ENCODE measurements around the gene SYNC. TPM values are rescaled to one million over a fixed set of nuclear protein-coding genes. Genes with fewer than 3 reads are reported as not detected.

SYNC gene
- 0.66 TPM for total RNA-seq
- 2.5 TPM for polyA plus RNA-seq
- long read RNA-seq, donor 1 = 0 reads
- long read RNA-seq, donor 2 = 0 reads
- long read RNA-seq, donor 3, partial matches to known transcripts = 34 of 130 reads
- long read RNA-seq, donor 3, other reads (novel, unspliced or antisense) = 96 of 130 reads
- long read RNA-seq, donor 4, partial matches to known transcripts = 5 of 5 reads
- long read RNA-seq, donor 4, other reads (novel, unspliced or antisense) = 0 of 5 reads
- long read RNA-seq, donor 5 = 0 reads
- long read RNA-seq, donor 6 = 0 reads
- long read RNA-seq, donor 7, partial matches to known transcripts = 46 of 46 reads
- long read RNA-seq, donor 7, other reads (novel, unspliced or antisense) = 0 of 46 reads
- long read RNA-seq, donor 8, partial matches to known transcripts = 15 of 39 reads
- long read RNA-seq, donor 8, other reads (novel, unspliced or antisense) = 24 of 39 reads
- long read RNA-seq, donor 9, partial matches to known transcripts = 17 of 108 reads
- long read RNA-seq, donor 9, other reads (novel, unspliced or antisense) = 91 of 108 reads
- long read RNA-seq, donor 10, partial matches to known transcripts = 0 of 1 reads
- long read RNA-seq, donor 10, other reads (novel, unspliced or antisense) = 0 of 1 reads

- 2% methylated on average over 70 of the region's 70 CpGs for WGBS
- Histone ChIP-seq H3K4me1 (ENCODE audit: control insufficient read depth in 2 of 2, insufficient read depth in 2 of 2, low read length in 2 of 2) (peaks cover 0 to 16% of the 10 kb centered on the region in 2 donors), H3K27ac (ENCODE audit: low read depth in 1 of 2, low read length in 1 of 2) (no peak within 1 kb of the TSS), H3K4me3 (ENCODE audit: low read length in 2 of 2) (peak within 1 kb of the TSS; percentile 16 to 31), H3K27me3 (ENCODE audit: control insufficient read depth in 2 of 2, insufficient read depth in 1 of 2, low read length in 1 of 2) (peaks cover 21 to 43% of the 10 kb centered on the region in 2 donors), H3K36me3 (ENCODE audit: control insufficient read depth in 2 of 2, insufficient read depth in 2 of 2, low read length in 1 of 2) (no peaks in the 10 kb centered on the region), H3K9me3 (ENCODE audit: control insufficient read depth in 2 of 2, insufficient read depth in 1 of 2, low read length in 1 of 2) (peaks cover 0 to 3% of the 10 kb centered on the region in 2 donors)
- DNase-seq (ENCODE audit: low read depth in 6 of 9, low spot score in 9 of 9) = no peak
Measured at GRCh38 chr1:32702599-32703478, at the start of gene SYNC. Gene SYNC (minus strand): TSS chr1:32702770. CDS start chr1:32702660, 110 bp downstream.

- H3K36me3 ChIP-seq (ENCODE audit: control insufficient read depth in 2 of 2, insufficient read depth in 2 of 2, low read length in 1 of 2) = no peaks in the 10 kb centered on the region
- peaks cover 3 to 18% of the 10 kb centered on the region in 2 donors for H3K27me3 ChIP-seq (ENCODE audit: control insufficient read depth in 2 of 2, insufficient read depth in 1 of 2, low read length in 1 of 2)
- DNase-seq (ENCODE audit: low read depth in 6 of 9, low spot score in 9 of 9) = no peak
- peaks cover 2 to 12% of the 10 kb centered on the region in 2 donors for H3K4me1 ChIP-seq (ENCODE audit: control insufficient read depth in 2 of 2, insufficient read depth in 2 of 2, low read length in 2 of 2)
- H3K27ac ChIP-seq (ENCODE audit: low read depth in 1 of 2, low read length in 1 of 2) = no peak overlapping the region
- H3K4me3 ChIP-seq (ENCODE audit: low read length in 2 of 2) = no peak overlapping the region
- 78% methylated on average over 3 of the region's 3 CpGs for WGBS
- H3K9me3 ChIP-seq (ENCODE audit: control insufficient read depth in 2 of 2, insufficient read depth in 1 of 2, low read length in 1 of 2) = no peaks in the 10 kb centered on the region
Measured at GRCh38 chr1:32749771-32750170, 47.2 kb upstream of the SYNC start.

- Histone ChIP-seq H3K27me3 (ENCODE audit: control insufficient read depth in 2 of 2, insufficient read depth in 1 of 2, low read length in 1 of 2) (peaks cover 0 to 15% of the 10 kb centered on the region in 2 donors), H3K27ac (ENCODE audit: low read depth in 1 of 2, low read length in 1 of 2) (no peak overlapping the region), H3K4me1 (ENCODE audit: control insufficient read depth in 2 of 2, insufficient read depth in 2 of 2, low read length in 2 of 2) (peaks cover 0 to 8% of the 10 kb centered on the region in 2 donors), H3K9me3 (ENCODE audit: control insufficient read depth in 2 of 2, insufficient read depth in 1 of 2, low read length in 1 of 2) (no peaks in the 10 kb centered on the region), H3K4me3 (ENCODE audit: low read length in 2 of 2) (no peak overlapping the region), H3K36me3 (ENCODE audit: control insufficient read depth in 2 of 2, insufficient read depth in 2 of 2, low read length in 1 of 2) (no peaks in the 10 kb centered on the region)
- DNase-seq (ENCODE audit: low read depth in 6 of 9, low spot score in 9 of 9) = no peak
- WGBS = 93% methylated on average over 4 of the region's 4 CpGs
Measured at GRCh38 chr1:32749332-32749731, 46.8 kb upstream of the SYNC start.

GRCh38 chr1:32748926-32749325 lies 46.4 kb upstream of the SYNC start:
- Histone ChIP-seq H3K27ac (ENCODE audit: low read depth in 1 of 2, low read length in 1 of 2) (no peak overlapping the region), H3K36me3 (ENCODE audit: control insufficient read depth in 2 of 2, insufficient read depth in 2 of 2, low read length in 1 of 2) (no peaks in the 10 kb centered on the region), H3K4me1 (ENCODE audit: control insufficient read depth in 2 of 2, insufficient read depth in 2 of 2, low read length in 2 of 2) (peaks cover 0 to 6% of the 10 kb centered on the region in 2 donors), H3K9me3 (ENCODE audit: control insufficient read depth in 2 of 2, insufficient read depth in 1 of 2, low read length in 1 of 2) (no peaks in the 10 kb centered on the region), H3K27me3 (ENCODE audit: control insufficient read depth in 2 of 2, insufficient read depth in 1 of 2, low read length in 1 of 2) (peaks cover 0 to 13% of the 10 kb centered on the region in 2 donors), H3K4me3 (ENCODE audit: low read length in 2 of 2) (no peak overlapping the region)
- no peak for DNase-seq (ENCODE audit: low read depth in 6 of 9, low spot score in 9 of 9)
- 96% methylated on average over 8 of the region's 8 CpGs for WGBS

GRCh38 chr1:32748348-32748747 lies 45.8 kb upstream of the SYNC start:
- no peak overlapping the region for H3K4me3 ChIP-seq (ENCODE audit: low read length in 2 of 2)
- no peaks in the 10 kb centered on the region for H3K9me3 ChIP-seq (ENCODE audit: control insufficient read depth in 2 of 2, insufficient read depth in 1 of 2, low read length in 1 of 2)
- 98% methylated on average over 4 of the region's 4 CpGs for whole genome bisulfite sequencing
- H3K36me3 ChIP-seq (ENCODE audit: control insufficient read depth in 2 of 2, insufficient read depth in 2 of 2, low read length in 1 of 2) = no peaks in the 10 kb centered on the region
- peaks cover 0 to 3% of the 10 kb centered on the region in 2 donors for H3K4me1 ChIP-seq (ENCODE audit: control insufficient read depth in 2 of 2, insufficient read depth in 2 of 2, low read length in 2 of 2)
- DNase-seq (ENCODE audit: low read depth in 6 of 9, low spot score in 9 of 9) = no peak
- H3K27me3 ChIP-seq (ENCODE audit: control insufficient read depth in 2 of 2, insufficient read depth in 1 of 2, low read length in 1 of 2) = peaks cover 0 to 15% of the 10 kb centered on the region in 2 donors
- no peak overlapping the region for H3K27ac ChIP-seq (ENCODE audit: low read depth in 1 of 2, low read length in 1 of 2)

- no peak overlapping the region for H3K27ac ChIP-seq (ENCODE audit: low read depth in 1 of 2, low read length in 1 of 2)
- 95% methylated on average over 9 of the region's 9 CpGs for WGBS
- H3K9me3 ChIP-seq (ENCODE audit: control insufficient read depth in 2 of 2, insufficient read depth in 1 of 2, low read length in 1 of 2) = no peaks in the 10 kb centered on the region
- peaks cover 16 to 29% of the 10 kb centered on the region in 2 donors for H3K27me3 ChIP-seq (ENCODE audit: control insufficient read depth in 2 of 2, insufficient read depth in 1 of 2, low read length in 1 of 2)
- H3K36me3 ChIP-seq (ENCODE audit: control insufficient read depth in 2 of 2, insufficient read depth in 2 of 2, low read length in 1 of 2) = no peaks in the 10 kb centered on the region
- H3K4me1 ChIP-seq (ENCODE audit: control insufficient read depth in 2 of 2, insufficient read depth in 2 of 2, low read length in 2 of 2) = peaks cover 4 to 10% of the 10 kb centered on the region in 2 donors
- no peak for DNase-seq (ENCODE audit: low read depth in 6 of 9, low spot score in 9 of 9)
- H3K4me3 ChIP-seq (ENCODE audit: low read length in 2 of 2) = no peak overlapping the region
Measured at GRCh38 chr1:32746130-32746529, 43.6 kb upstream of the SYNC start.

- H3K27me3 ChIP-seq (ENCODE audit: control insufficient read depth in 2 of 2, insufficient read depth in 1 of 2, low read length in 1 of 2) = peaks cover 20 to 41% of the 10 kb centered on the region in 2 donors
- no peak overlapping the region for H3K4me3 ChIP-seq (ENCODE audit: low read length in 2 of 2)
- peaks cover 4 to 14% of the 10 kb centered on the region in 2 donors for H3K4me1 ChIP-seq (ENCODE audit: control insufficient read depth in 2 of 2, insufficient read depth in 2 of 2, low read length in 2 of 2)
Measured at GRCh38 chr1:32744071-32744425, 41.5 kb upstream of the SYNC start.

GRCh38 chr1:32743380-32744070 lies 41.0 kb upstream of the SYNC start:
- H3K27me3 ChIP-seq (ENCODE audit: control insufficient read depth in 2 of 2, insufficient read depth in 1 of 2, low read length in 1 of 2) = peaks cover 20 to 41% of the 10 kb centered on the region in 2 donors
- WGBS = 87% methylated on average over 6 of the region's 6 CpGs
- no peak overlapping the region for H3K27ac ChIP-seq (ENCODE audit: low read depth in 1 of 2, low read length in 1 of 2)
- H3K4me3 ChIP-seq (ENCODE audit: low read length in 2 of 2) = no peak overlapping the region
- no peaks in the 10 kb centered on the region for H3K9me3 ChIP-seq (ENCODE audit: control insufficient read depth in 2 of 2, insufficient read depth in 1 of 2, low read length in 1 of 2)
- DNase-seq (ENCODE audit: low read depth in 6 of 9, low spot score in 9 of 9) = no peak
- H3K4me1 ChIP-seq (ENCODE audit: control insufficient read depth in 2 of 2, insufficient read depth in 2 of 2, low read length in 2 of 2) = peaks cover 4 to 14% of the 10 kb centered on the region in 2 donors
- no peaks in the 10 kb centered on the region for H3K36me3 ChIP-seq (ENCODE audit: control insufficient read depth in 2 of 2, insufficient read depth in 2 of 2, low read length in 1 of 2)

More at GRCh38 chr1:32744071-32744425, 41.5 kb upstream of the SYNC start:
- Histone ChIP-seq H3K36me3 (ENCODE audit: control insufficient read depth in 2 of 2, insufficient read depth in 2 of 2, low read length in 1 of 2) (no peaks in the 10 kb centered on the region), H3K9me3 (ENCODE audit: control insufficient read depth in 2 of 2, insufficient read depth in 1 of 2, low read length in 1 of 2) (no peaks in the 10 kb centered on the region), H3K27ac (ENCODE audit: low read depth in 1 of 2, low read length in 1 of 2) (no peak overlapping the region)
- no peak for DNase-seq (ENCODE audit: low read depth in 6 of 9, low spot score in 9 of 9)
